ENCODE data around the gene LDHB. TPM values are rescaled to one million over a fixed set of nuclear protein-coding genes. Genes with fewer than 3 reads are reported as not detected.
"Not testable (repeated sequence)": the region's sequence is repeated elsewhere in the genome, so short reads cannot be mapped to it uniquely, and the experiment has no call there.

The LDHB gene
- total RNA-seq, 2 donors from 2014 or later, result 249 to 280 TPM

- intact Hi-C loops (cut with DNase I), result no loop called here
- Histone ChIP-seq H3K4me1 (replicated peaks) (no peaks in the 10 kb centered on the region), H3K9me3 (no peaks in the 10 kb centered on the region), H3K27ac (no peak overlapping the region), H3K36me3 (no peaks in the 10 kb centered on the region), H3K4me3 (no peak overlapping the region), H3K27me3 (replicated peaks; ENCODE audit: insufficient read depth) (no peaks in the 10 kb centered on the region)
- TF ChIP-seq POLR2A (IDR thresholded peaks at IDR 0.05), result no peak
- TF ChIP-seq POLR2AphosphoS5 (IDR thresholded peaks at IDR 0.05), result no peak
- TF ChIP-seq CTCF (IDR thresholded peaks at IDR 0.05), result no peak
- no peak for DNase-seq (ENCODE audit: low spot score)
- WGBS, result 85% methylated on average over 27 of the region's 27 CpGs
These were observed 4.6 kb upstream of the LDHB start for GRCh38 chr12:21662122-21662792.

- 96% methylated on average over 42 of the region's 44 CpGs for WGBS
- H3K4me3 ChIP-seq; H3K36me3 ChIP-seq; intact Hi-C loops (cut with DNase I); H3K4me1 ChIP-seq (replicated peaks); H3K27me3 ChIP-seq (replicated peaks; ENCODE audit: insufficient read depth); H3K27ac ChIP-seq; H3K9me3 ChIP-seq; DNase-seq (ENCODE audit: low spot score): not testable (repeated sequence)
These were observed 3.9 kb upstream of the LDHB start for GRCh38 chr12:21661396-21662093.

- intact Hi-C loops (cut with DNase I), result loop anchor here (5.0 kb wide), 1 partner anchor 157 kb away; the partner anchor contains the start of genes GOLT1B and RECQL
- DNase-seq (ENCODE audit: low spot score), result no peak
- 84% methylated on average over 1 of the region's 1 CpG for WGBS
- H3K9me3 ChIP-seq, result no peaks in the 10 kb centered on the region
- no peak overlapping the region for H3K4me3 ChIP-seq
- H3K27ac ChIP-seq, result no peak overlapping the region
- no peak for TF ChIP-seq CTCF (IDR thresholded peaks at IDR 0.05)
- TF ChIP-seq POLR2AphosphoS5 (IDR thresholded peaks at IDR 0.05), result no peak
- no peak for TF ChIP-seq POLR2A (IDR thresholded peaks at IDR 0.05)
- H3K27me3 ChIP-seq (replicated peaks; ENCODE audit: insufficient read depth), result no peaks in the 10 kb centered on the region
- no peaks in the 10 kb centered on the region for H3K4me1 ChIP-seq (replicated peaks)
- H3K36me3 ChIP-seq, result no peaks in the 10 kb centered on the region
These were observed 1.7 kb upstream of the LDHB start for GRCh38 chr12:21659383-21659782.

- intact Hi-C loops (cut with DNase I), result loop anchor here (5.0 kb wide), 1 partner anchor 155 kb away; the partner anchor contains the start of genes GOLT1B and RECQL
- WGBS, result under 1% methylated on average over 16 of the region's 16 CpGs
- Histone ChIP-seq H3K9me3 (no peaks in the 10 kb centered on the region), H3K4me3 (peak overlapping the region; percentile 55 to 59), H3K36me3 (no peaks in the 10 kb centered on the region), H3K4me1 (replicated peaks) (no peaks in the 10 kb centered on the region), H3K27me3 (replicated peaks; ENCODE audit: insufficient read depth) (no peaks in the 10 kb centered on the region), H3K27ac (peak overlapping the region; percentile 76 to 80)
- TF ChIP-seq POLR2AphosphoS5 (IDR thresholded peaks at IDR 0.05) (no peak), CTCF (IDR thresholded peaks at IDR 0.05) (no peak), POLR2A (IDR thresholded peaks at IDR 0.05) (no peak)
- DNase-seq (ENCODE audit: low spot score), result peak; percentile 35
These were observed 727 bp downstream of the LDHB start for GRCh38 chr12:21656905-21657325.

- H3K27me3 ChIP-seq (replicated peaks; ENCODE audit: insufficient read depth), result no peaks in the 10 kb centered on the region
- no peaks in the 10 kb centered on the region for H3K4me1 ChIP-seq (replicated peaks)
- 25% methylated on average over 4 of the region's 4 CpGs for WGBS
- H3K27ac ChIP-seq, result no peak overlapping the region
- H3K9me3 ChIP-seq, result no peaks in the 10 kb centered on the region
- intact Hi-C loops (cut with DNase I), result loop anchor here (5.0 kb wide), 1 partner anchor 153 kb away; the partner anchor contains the start of genes GOLT1B and RECQL
- no peaks in the 10 kb centered on the region for H3K36me3 ChIP-seq
- DNase-seq (ENCODE audit: low spot score), result no peak
- H3K4me3 ChIP-seq, result no peak overlapping the region
- no peak for TF ChIP-seq POLR2A (IDR thresholded peaks at IDR 0.05)
- TF ChIP-seq POLR2AphosphoS5 (IDR thresholded peaks at IDR 0.05), result no peak
- no peak for TF ChIP-seq CTCF (IDR thresholded peaks at IDR 0.05)
These were observed 2.1 kb downstream of the LDHB start for GRCh38 chr12:21655591-21655990.
